HG02678 (cell line): Measurements from ENCODE around the gene NODAL.

Experiments used
- ATAC-seq: cut with Tn5 transposase; IDR thresholded peaks from one replicate; pipeline ENCODE4 v1.9.1; 2021; ENCODE audit warnings: mild to moderate bottlenecking, moderate library complexity; ENCODE audit not compliant: unreplicated experiment

Gene NODAL

DNA sequence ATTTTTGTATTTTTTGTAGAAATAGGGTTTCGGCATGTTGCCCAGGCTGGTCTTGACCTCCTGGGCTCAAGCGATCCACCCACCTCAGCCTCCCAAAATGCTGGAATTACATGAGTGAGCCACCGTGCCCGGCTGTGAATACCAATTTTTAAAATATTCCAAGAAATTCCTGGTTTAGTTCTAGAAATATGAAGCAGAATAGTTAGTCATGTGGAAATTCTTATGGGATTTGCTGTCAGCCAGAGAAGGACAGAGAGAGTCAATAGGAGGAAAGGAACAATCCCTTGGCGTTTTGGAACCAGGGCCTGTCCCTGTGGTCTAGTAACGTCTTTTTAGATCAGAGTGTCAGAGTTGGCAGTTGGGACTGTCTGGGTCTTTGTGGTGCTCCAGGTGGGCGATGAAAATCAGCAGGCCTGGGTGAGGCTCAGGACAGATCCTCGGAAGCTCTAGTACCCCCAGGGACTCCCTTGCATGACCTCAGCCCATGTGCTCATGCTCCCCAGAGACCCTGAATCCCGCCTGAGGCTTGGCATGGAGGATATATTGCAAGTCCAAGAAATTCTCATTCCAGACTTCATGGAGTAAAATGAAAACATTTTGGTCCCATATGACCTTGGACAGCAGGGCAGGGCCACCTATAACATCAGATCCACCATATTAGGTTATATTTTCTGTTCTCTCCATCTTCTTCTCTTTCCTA, 7.8 kb downstream of the NODAL start:
- no peak for ATAC-seq

DNA sequence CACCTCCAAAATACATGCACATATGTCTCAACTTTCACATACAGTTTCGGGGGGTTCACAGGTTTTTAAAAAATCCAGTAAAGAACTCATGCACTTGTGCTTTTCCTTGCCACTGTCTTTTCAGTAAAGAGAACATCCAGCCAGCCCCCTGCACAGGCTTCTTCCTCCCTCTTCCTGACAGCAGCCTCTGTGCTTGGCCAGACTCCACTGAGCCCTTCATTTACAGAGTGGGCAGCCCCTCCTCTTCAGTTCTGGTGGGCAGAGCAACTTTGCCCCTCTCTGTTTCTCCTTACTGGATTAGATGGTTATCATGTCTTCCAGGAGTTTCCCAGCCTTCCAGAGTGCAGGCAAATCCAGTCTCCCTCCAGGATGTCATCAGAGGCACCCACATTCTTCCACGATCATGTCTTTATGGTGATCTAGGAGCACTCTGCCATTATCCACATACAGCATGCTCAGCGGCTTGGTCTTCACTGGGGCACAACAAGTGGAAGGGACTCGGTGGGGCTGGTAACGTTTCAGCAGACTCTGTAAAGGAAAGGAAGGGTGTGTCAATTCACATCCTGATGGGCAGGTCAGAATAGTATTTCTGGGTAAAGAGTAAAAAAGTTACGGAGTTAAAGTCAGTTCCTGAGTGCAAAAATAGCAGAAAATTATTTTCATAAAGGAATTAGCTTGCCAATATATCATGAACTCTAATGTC, 8.8 kb downstream of the NODAL start:
- ATAC-seq: no peak

DNA sequence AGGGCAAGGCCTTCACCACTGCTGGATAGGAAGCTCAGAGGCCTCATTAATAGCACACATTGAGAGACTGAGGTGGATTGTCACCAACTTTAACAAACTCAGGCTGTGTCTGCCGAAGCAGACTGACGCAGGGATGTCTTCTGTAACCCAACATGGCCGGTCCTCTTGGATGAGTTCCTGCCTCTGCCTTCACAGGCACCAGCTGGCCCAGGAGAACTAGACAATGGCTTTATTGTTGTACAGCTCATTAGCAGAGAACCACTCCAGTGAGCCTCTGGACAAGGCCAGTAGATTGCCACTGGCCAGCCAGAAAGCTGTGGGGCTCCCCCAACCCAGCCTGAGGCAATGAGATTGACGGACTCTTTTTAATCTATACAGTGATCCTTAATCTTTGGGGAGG, 9.4 kb downstream of the NODAL start:
- no peak for ATAC-seq

DNA sequence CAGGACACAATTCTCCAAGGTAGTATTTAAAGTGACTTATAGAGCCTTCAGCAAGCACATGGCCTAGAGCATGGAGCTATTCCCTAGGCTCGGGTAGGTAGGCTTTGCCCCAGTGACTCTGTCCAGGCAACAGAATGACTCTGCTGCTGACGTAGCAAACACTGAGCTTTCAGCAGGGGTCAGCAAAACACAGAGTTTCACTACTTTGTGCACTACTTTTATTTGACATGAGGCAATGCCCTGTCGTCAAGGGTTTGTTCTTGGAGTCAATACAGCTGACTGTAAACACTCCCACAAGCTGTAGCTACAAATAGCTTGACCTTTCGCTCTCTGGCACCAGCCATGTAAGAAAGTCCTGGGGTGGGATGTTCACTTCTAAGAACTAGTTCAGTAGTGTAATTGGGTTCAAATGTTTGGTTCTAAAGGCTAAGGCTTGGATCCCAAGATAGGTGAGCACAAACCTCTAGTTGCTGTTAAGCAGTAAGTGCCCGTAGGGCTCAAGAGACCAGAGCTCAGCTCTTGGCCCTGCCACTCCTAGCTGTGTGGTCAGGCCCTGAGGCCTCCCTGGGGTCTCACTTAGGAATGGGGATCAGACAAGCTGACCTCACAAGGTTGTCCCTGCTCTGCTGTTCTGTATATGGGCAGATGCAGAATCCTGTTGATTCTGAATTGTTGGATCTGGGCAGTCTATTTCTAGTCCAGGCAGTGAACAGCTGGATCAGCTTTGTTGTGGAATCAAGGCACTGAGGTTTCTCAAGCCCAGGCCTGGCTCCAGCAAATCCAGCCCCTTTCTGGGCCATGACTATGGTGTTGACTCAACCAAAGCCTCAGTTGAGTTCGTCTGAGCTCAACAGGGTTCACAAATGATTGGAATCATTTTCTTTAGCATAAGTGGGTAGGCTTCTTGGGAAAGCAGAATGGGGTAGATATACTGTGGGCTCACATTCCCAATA, 10.7 kb downstream of the NODAL start:
- no peak for ATAC-seq

DNA sequence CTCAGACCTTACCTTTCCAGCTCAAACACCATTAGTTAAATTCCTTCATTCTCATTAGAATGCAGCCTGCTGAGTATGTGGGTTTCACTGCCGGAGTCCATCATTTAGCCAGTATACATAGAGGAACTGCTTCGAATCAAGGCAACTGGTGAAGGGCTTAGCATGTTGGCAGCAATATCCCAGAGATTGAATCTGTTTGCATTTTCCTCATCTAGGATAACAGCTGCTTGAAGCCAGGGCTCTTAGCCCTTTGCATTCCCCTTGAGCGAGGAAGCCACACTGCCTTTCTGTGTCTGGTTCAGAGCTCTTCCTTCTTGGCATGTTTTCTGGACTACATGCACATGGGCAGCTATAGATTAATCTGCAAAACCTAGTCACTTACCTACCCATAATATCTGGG, 14.7 kb downstream of the NODAL start:
- ATAC-seq: no peak

DNA sequence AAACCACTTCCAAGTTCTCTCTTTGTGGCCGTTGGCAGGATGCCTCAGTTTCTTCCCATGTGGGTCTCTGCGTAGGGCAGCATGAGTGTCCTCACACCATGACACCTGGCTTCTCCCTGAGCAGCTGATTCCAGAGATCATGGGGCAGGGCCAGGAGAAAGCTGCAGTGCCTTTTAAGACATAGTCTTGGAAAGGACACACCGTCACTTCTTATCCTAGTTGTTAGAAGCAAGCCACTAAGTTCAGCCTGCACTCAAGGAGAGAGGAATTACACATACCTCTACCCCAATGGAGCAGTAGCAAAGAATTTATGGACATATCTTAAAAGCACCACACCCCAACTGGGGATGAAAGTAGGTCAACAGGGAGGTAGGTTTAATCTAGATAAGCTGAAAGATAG, 16.4 kb downstream of the NODAL start:
- ATAC-seq: no peak

DNA sequence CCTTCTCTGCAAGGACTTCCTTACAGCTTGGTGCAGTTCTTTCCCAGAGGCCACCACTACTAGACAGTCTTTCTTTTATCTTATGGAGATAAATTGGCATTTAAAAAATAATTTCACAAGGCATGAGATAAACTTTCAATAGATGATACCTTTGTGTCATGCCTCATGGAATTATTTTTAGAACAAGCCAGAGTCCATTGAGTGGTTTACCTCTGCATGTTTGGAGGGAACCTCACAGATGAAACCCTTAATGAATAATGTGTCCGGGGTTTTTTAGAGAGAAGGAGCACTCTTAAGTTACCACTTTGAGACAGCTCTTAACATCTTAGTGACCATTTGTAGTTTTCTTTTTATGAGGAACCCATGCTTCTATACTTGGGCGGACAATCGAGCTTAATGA, 17.2 kb downstream of the NODAL start:
- no peak for ATAC-seq

DNA sequence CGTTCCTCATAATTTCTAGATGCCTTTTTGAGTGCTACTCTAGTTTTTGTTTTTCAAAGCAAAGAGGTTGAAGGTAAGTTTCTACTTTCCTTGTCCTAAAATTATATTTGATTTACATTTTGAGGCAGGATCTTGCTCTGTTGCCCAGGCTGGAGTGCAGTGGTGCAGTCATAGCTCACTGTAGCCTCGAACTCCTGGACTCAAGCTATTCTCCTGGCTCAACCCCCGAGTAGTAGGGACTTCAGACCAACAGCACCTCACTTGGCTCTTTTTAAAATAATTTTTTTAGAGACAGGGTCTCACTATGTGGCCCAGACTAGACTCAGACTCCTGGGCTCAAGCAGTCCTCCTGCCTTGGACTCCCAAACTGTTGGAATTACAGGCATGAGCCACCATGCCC, 22.8 kb downstream of the NODAL start:
- ATAC-seq: no peak

DNA sequence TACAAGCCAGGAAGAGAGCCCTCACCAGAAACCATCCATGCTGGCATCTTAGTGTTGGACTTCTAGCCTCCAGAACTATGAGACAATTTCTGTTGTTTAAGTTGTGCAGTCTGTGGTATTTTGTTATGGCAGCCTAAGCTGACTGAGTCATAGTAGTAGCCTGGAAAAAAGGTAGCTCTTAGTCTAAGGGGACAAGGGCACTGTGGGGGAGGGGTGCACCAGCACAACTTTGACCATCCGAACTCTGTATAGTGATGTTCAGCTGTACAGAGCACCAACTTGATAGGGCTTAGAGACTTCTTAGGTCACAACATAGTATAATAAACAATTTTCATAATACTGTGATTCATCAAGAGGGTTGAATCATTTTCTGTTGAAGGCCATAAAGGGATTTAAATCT, 23.3 kb downstream of the NODAL start:
- no peak for ATAC-seq

DNA sequence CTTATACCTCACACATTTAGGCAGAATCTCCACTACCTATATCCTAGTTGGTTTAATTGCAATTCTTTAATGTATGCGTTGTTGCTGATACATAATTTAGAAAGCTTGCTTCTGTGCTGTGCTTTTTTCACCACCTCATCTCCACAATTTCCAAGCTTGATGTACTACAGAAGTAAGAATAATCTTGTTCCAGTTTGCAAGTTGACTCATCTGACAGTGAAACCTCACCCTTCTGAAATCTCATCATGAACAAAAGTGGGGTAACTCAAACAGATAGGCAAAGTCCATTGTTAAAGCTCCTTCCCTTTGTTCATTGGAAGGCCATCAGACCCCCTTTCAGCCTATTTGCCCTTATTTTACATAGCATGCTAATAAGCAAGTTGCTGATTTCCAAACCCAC, 23.9 kb downstream of the NODAL start:
- no peak for ATAC-seq

DNA sequence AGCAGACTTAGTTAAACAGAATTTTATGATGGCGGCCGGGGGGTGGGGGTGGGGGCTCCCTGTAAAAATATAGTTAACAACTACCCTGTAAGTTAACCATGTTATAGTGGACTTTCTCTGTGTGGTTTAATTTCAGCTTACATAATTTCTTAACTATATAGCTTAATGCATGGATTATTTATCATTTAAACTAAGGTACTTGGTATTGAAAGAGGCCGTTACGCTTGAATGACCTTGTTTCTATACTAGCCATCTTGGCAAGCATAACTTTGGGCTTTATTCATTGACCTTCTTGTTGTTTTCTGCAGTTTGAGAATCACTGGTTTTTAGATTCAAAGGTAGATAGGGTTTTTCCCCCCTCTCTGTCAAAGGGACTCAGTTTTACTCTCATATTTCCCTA, 29.1 kb downstream of the NODAL start:
- ATAC-seq: no peak

DNA sequence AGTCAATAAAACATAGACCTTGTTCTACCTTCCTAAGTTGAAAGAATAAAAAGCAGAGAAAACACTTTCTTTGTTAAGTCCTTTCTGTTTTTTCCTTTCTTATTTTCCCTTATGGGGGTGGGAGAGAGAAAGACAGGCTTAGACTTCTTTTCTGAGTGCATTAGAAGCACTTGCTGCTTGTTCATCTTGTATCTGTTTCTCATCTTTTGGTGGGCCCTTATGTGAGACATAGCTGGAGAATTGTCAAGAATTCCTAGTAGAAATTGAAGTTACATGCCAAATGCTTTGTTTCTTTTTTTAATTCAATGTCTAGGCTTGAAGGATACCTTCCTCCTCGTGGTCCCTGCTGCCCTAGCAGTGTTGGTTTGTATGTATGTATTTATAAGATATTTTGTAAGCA, 30.9 kb downstream of the NODAL start:
- ATAC-seq: no peak

DNA sequence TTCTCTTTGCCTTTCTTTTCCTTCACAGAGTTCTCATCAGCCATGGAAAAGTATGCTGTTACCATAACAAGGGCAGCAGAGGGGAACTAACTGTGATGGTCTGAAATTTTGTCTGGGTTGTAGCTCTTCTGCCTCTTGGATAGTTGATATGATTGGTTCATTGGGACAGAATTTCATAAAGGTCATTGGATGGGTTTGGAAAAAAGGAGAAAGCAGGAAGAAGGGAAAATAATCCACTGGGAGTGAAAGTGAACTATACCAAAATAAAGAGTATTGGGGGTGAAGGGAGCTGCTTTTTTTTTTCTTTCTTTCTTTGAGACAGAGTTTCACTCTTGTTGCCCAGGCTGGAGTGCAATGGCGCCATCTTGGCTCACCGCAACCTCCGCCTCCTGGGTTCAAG, 31.7 kb downstream of the NODAL start:
- no peak for ATAC-seq

DNA sequence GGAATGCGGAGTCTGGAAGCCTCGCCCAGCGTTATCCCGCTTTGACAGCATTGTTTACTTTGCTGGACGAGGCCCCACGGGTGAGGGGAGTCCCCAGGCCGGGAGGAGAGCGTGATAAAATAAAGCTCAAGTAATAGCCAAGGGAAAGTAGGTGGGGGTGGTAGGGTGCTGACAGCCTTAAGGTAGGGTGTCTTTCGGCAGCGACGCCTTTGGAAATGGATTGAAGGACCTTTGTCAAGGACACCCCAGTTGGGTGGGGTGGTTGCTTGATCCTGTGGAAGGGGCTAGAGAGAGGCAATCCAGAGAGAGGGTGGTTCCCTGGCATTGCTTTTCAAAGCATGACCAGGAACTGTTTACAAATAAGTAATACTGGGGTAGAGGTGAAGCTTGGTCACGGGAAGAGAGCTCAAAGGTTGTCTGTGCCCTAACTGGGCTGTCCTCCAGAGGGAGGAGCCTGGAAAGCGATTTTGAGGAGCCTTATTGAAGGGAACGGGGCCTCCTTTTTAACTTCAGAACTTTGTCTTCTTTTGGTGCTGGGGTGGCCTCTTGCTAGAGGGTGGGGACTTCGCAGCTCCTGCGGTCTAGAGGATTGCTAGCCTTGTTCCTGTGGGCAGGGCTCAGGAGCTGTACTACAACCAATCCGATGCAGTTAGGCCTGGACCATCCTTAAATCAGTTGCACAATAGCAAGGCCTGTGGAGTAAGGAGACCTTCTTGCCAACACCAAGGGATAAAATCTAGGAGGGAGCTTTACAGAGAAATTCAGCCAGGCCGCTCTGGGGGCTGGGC, 36.2 kb downstream of the NODAL start:
- ATAC-seq: peak; percentile 41

DNA sequence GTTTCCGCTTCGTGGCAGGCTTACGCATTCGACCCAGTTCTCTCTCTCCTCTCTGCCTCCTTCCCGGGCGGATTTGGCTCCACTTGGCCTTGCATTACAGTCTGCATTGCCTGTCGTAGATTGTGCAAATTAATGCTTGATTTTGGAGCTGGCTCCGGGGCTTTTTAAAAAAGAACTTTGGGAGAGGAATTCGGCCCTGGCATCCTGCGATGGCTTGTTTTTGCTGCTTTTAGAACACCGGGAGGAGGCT, 36.8 kb downstream of the NODAL start:
- no peak for ATAC-seq

DNA sequence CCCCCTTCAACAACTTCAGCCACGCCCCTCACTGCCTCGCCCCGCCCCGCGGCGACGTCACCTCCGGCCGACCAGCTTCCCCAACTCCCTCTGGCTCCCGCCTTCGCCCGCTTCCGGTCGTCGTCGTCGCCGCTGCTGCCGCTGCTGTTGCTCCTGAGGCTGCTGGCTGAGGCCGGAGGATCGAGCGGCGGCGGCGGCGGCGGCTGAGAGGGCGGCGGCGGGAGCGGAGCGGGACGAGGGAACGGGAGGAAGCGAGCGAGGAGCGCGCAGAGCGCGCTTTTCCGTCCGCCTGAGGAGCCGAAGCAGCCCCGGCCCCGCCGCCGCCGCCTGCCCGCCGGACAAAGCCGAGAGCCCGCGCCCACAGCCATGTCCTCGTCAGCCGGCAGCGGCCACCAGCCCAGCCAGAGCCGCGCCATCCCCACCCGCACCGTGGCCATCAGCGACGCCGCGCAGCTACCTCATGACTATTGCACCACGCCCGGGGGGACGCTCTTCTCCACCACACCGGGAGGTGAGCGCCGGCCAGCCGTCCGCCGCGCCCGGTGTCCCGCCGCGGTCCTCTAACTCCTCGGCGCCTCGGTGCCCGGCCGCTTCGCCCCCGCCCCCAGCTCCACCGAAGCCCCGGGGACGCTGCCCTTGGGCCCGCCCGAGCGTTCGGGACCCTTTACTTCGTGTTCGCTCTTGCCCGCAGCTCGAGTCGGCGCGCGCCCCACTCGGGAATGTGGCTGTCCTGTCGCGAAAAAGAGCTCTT, 37.3 kb downstream of the NODAL start, which contains the start of gene EIF4EBP2:
TSS of gene EIF4EBP2 (plus strand) at position 110 of the 751 bp plus-strand sequence. CDS start at position 367, 257 bp downstream.
- ATAC-seq: peak; percentile 80

DNA sequence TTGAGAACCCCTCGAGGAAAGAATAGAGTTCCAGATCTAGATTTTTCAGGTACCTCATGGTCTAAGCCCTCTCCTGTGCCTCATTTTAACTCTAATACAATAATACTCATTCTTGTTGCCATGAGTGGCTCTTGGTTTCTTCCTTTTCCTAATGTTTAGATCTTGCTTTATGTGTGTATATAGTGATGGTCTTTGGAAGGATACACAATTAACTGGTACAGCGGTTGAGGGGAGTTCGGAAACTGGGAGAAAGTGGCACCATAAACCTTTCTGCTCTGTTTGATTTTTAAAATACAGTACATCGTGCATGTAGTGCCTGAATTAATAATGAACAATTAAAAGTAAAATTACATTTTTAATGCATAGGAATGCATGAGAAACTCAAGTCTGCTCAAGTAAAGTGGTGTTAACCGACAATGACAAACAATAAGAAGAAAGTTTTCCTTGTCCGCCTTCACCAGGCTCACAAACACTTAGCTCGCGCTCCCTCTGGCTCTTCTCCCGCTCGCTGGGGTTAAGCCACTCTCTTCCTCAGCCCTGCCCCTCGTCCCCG, 37.9 kb downstream of the NODAL start:
- peak; percentile 3 for ATAC-seq

DNA sequence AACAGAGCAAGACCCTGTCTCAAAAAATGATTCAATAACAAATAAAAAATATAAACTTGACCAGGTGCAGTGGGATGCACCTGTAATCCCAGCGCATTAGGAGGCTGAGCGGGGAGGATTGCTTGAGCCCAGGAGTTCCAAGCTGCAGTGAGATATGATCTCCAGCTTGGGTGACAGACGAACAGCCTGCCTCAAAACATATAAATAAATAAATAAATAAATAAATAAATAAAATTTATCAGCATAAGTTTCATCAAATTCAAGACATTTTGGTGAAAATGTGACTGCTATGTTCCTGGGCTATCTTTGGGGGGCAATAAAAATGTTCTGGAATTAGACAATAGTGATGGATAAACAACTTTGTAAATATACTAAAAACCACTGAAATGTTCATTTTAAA, 42.3 kb downstream of the NODAL start:
- ATAC-seq: no peak

DNA sequence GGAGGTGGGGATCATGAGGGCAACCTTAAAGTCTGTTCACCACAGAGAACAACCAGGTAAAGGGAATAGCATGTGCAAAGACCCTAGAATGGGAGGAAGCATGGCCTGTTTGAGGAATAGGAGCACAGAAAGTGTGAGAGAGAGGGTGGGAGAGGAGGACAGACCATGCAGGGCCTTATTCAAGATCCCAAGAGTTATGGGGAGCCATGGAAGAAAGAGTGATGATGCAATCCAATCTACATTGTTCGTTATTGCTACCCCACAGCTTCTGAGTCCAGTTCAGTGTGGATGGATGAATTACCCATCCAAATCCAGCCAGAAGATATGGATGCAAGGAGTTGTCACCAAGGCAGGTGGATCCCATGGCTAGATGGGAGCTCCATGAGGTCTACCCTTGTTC, 45.3 kb downstream of the NODAL start:
- ATAC-seq: no peak

DNA sequence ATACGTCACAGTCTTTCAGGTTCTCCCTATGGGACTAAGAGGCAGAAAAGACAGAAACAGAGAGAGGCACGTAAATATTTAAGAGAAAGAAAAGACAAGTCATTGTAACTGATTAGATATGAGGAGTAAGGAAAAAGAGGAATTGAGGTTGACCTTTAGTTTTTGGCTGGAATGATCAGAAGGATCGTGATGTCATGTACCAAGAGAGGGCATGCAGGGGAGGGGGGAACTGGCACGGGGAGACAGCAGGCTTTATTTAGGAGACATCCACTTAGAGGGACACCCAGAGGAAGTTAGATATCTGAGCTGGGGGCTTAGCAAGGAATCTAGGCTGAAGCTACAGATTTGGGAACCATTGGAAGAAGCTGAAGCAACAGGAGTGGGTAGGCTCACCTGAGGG, 49.8 kb downstream of the NODAL start:
- no peak for ATAC-seq
